ENCODE data around the gene ZMYM2. TPM values are rescaled to one million over a fixed set of nuclear protein-coding genes. Genes with fewer than 3 reads are reported as not detected.

The ZMYM2 gene
- total and polyA plus RNA-seq, 2 donors (not counting 3 experiments of a cell fraction or from before 2014, with no cell fraction given) = 14.7 to 75.3 TPM

GRCh38 chr13:19984430-19985218, 26.1 kb downstream of the ZMYM2 start:
- no peak overlapping the region for H3K9ac ChIP-seq (replicated peaks; ENCODE audit: extremely low read depth, insufficient read depth, low read length)
- H4K20me1 ChIP-seq (replicated peaks; ENCODE audit: control insufficient read depth, extremely low read depth, insufficient read depth, low read length) = peaks cover 3% of the 10 kb centered on the region
- H3K9me1 ChIP-seq (replicated peaks; ENCODE audit: control insufficient read depth, extremely low read depth, insufficient read depth, low read length) = no peaks in the 10 kb centered on the region
- no peak for TF ChIP-seq EZH2 (IDR thresholded peaks at IDR 0.05; ENCODE audit: borderline replicate concordance, low read depth, low read length, severe bottlenecking)
- TF ChIP-seq CTCF (IDR thresholded peaks at IDR 0.05; ENCODE audit: extremely low read depth in 1 of 2, insufficient read depth in 1 of 2, low read depth in 1 of 2, low read length in 2 of 2) = peak; percentile 27 to 50
- TF ChIP-seq JUN (IDR thresholded peaks at IDR 0.05; ENCODE audit: borderline replicate concordance, insufficient read depth, insufficient read length, low read depth) = no peak
- no peak for TF ChIP-seq POLR2AphosphoS5 (IDR thresholded peaks at IDR 0.05; ENCODE audit: insufficient read depth, low read depth, low read length)
- no peak for TF ChIP-seq GATA2 (IDR thresholded peaks at IDR 0.05; ENCODE audit: insufficient read depth, insufficient read length, low read depth, low read length)
- no peak for TF ChIP-seq POLR2A (IDR thresholded peaks at IDR 0.05; ENCODE audit: low read depth, low read length)
- no peak for TF ChIP-seq MYC (IDR thresholded peaks at IDR 0.05; ENCODE audit: low read depth, low read length)
- TF ChIP-seq FOS (IDR thresholded peaks at IDR 0.05; ENCODE audit: borderline replicate concordance, insufficient read depth, low read length) = no peak
- peaks cover 50% of the 10 kb centered on the region for H3K79me2 ChIP-seq (ENCODE audit: control insufficient read depth, insufficient read depth, low read length)
- H3K4me3 ChIP-seq (replicated peaks in 1 of 3; ENCODE audit: insufficient read depth in 1 of 3, low read depth in 1 of 3, low read length in 3 of 3) = no peak overlapping the region
- CTCF ChIA-PET = interaction anchor here (0.8 to 2.0 kb wide), 18 partner anchors 11 to 183 kb away, joined by 3 to 18 read pairs (median 4); partner anchors contain the start of gene GJA3
- intact Hi-C loops (cut with micrococcal nuclease) (loop anchor here (2.0 kb wide), 1 partner anchor 178 kb away; no protein-coding TSS in a partner anchor), dilution Hi-C loops (cut with MboI; ENCODE audit: extremely low pct_ligation_motif_present, low sequenced_read_pairs) (no loop called here)
- FAIRE-seq (no peak), DNase-seq (ENCODE audit: low read depth, low spot score) (peak; percentile 45)
- no peak overlapping the region for H2AFZ ChIP-seq (ENCODE audit: low read depth, low read length)
- POLR2A ChIA-PET = no interaction called here
- H3K27ac ChIP-seq (ENCODE audit: insufficient read depth, low read depth, low read length) = no peak overlapping the region
- H3K27me3 ChIP-seq (ENCODE audit: control insufficient read depth in 2 of 2, insufficient read depth in 2 of 2, low read length in 2 of 2) = no peaks in the 10 kb centered on the region
- no TSS peak for BruUV-seq (replicated peaks)
- no peak overlapping the region for H3K4me2 ChIP-seq (ENCODE audit: insufficient read depth, low read length)
- no peaks in the 10 kb centered on the region for H3K9me3 ChIP-seq (replicated peaks; ENCODE audit: control insufficient read depth, insufficient read depth, low read length)
- peaks cover under 1 to 6% of the 10 kb centered on the region in 2 experiments for H3K36me3 ChIP-seq (ENCODE audit: control insufficient read depth in 2 of 2, extremely low read depth in 1 of 2, insufficient read depth in 2 of 2, low read length in 2 of 2)
- no peaks in the 10 kb centered on the region for H3K4me1 ChIP-seq (ENCODE audit: control insufficient read depth, extremely low read depth, insufficient read depth, low read length)
